Activated T-helper 9 cell treated with anti-CD3 and anti-CD28 coated beads, Interleukin-2, amount 50 U/mL, for 16 hours (primary cell): ENCODE results near the gene DOP1A.

Source experiments
- DNase-seq: peaks from one replicate; pipeline ENCODE4 v3.0.0-alpha.2; 2020; ENCODE audit warnings: low read depth

Gene DOP1A

GRCh38 chr6:83071707-83072106, 4.2 kb downstream of the DOP1A start:
- no peak for DNase-seq

- no peak for DNase-seq
Observed at GRCh38 chr6:83072726-83073125, 5.3 kb downstream of the DOP1A start.

- DNase-seq = no peak
Observed at GRCh38 chr6:83073615-83074014, 6.1 kb downstream of the DOP1A start.

GRCh38 chr6:83083476-83083875, 16.0 kb downstream of the DOP1A start:
- DNase-seq = no peak

GRCh38 chr6:83086751-83087150, 19.3 kb downstream of the DOP1A start:
- DNase-seq = no peak

GRCh38 chr6:83092756-83093399, 25.4 kb downstream of the DOP1A start:
- no peak for DNase-seq

GRCh38 chr6:83096791-83097190, 29.3 kb downstream of the DOP1A start:
- DNase-seq = no peak

GRCh38 chr6:83097204-83097603, 29.7 kb downstream of the DOP1A start:
- no peak for DNase-seq

- DNase-seq = no peak
Observed at GRCh38 chr6:83097675-83098074, 30.2 kb downstream of the DOP1A start.

GRCh38 chr6:83098589-83098988, 31.1 kb downstream of the DOP1A start:
- no peak for DNase-seq

GRCh38 chr6:83108378-83108777, 40.9 kb downstream of the DOP1A start:
- no peak for DNase-seq

GRCh38 chr6:83113258-83113657, 45.8 kb downstream of the DOP1A start:
- no peak for DNase-seq

- no peak for DNase-seq
Observed at GRCh38 chr6:83114164-83114563, 46.7 kb downstream of the DOP1A start.

GRCh38 chr6:83117802-83118201, 50.3 kb downstream of the DOP1A start:
- DNase-seq = no peak

- DNase-seq = no peak
Observed at GRCh38 chr6:83119742-83120300, 52.4 kb downstream of the DOP1A start.

- no peak for DNase-seq
Observed at GRCh38 chr6:83124553-83124952, 57.1 kb downstream of the DOP1A start.

- DNase-seq = no peak
Observed at GRCh38 chr6:83125425-83125824, 58.0 kb downstream of the DOP1A start.

- DNase-seq = no peak
Observed at GRCh38 chr6:83126223-83126622, 58.8 kb downstream of the DOP1A start.

- DNase-seq = no peak
Observed at GRCh38 chr6:83126807-83127206, 59.3 kb downstream of the DOP1A start.

- DNase-seq = no peak
Observed at GRCh38 chr6:83127258-83127657, 59.8 kb downstream of the DOP1A start.

GRCh38 chr6:83127976-83128375, 60.5 kb downstream of the DOP1A start:
- DNase-seq = no peak

- no peak for DNase-seq
Observed at GRCh38 chr6:83132121-83132520, 64.7 kb downstream of the DOP1A start.

- no peak for DNase-seq
Observed at GRCh38 chr6:83138118-83138722, 70.7 kb downstream of the DOP1A start.

GRCh38 chr6:83138758-83139157, 71.3 kb downstream of the DOP1A start:
- DNase-seq = no peak
